CD4-positive, alpha-beta T cell treated with Interleukin-6 at 100 ng/mL for 8 hours (primary cell): ENCODE results near the gene IL2RG.

Source experiments
- DNase-seq: peaks from one replicate; pipeline ENCODE4 v3.0.0-alpha.2; 2020; ENCODE audit warnings: mixed read lengths, low spot score

IL2RG gene

GRCh38 chrX:71111141-71111843, at the start of gene IL2RG:
Gene IL2RG (minus strand): TSS chrX:71111577. CDS start chrX:71111539, 38 bp downstream.
- DNase-seq = peak; percentile 89

DNA sequence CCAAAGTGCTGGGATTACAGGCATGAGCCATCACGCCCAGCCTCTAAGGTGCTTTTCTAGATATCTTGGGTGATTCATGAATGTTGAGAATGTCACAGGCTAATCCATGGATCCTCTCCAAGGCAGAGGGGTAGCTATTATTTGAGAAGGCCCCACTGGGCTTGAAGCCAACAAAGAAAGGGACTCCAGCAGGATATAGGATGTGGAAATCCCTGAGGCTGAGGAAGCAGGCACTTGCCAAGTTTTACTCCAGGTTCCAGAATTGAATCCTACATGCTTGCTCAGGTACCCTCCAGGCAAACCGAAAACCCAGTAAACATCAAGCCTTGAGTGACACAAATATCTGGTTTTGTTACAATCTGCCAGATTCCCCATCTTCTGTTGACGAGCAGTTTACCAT, 49.1 kb upstream of the IL2RG start:
- no peak for DNase-seq

- DNase-seq = no peak
Measured at GRCh38 chrX:71159335-71159734, 48.0 kb upstream of the IL2RG start.

GRCh38 chrX:71158603-71159002, 47.2 kb upstream of the IL2RG start:
- DNase-seq = no peak

DNA sequence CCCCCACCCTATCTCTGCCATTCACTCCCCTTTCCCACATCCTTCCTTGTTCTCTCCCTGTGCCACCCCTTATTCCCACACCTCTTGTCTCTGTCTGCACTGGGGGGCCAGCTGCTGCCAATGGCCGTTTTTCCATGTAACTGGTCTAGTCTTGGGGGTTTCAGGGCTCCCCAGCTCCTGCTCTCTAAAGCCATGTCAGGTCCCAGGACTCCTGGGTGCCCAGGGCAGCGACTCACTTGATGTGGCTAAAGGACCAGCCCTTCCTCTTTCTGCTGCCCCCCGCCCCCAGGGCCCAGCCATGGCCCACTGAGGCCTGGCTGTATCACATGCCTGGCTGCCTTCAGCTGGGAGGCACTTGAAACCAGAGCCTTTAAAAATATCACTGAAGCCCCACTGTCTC, 43.3 kb upstream of the IL2RG start:
- no peak for DNase-seq

DNA sequence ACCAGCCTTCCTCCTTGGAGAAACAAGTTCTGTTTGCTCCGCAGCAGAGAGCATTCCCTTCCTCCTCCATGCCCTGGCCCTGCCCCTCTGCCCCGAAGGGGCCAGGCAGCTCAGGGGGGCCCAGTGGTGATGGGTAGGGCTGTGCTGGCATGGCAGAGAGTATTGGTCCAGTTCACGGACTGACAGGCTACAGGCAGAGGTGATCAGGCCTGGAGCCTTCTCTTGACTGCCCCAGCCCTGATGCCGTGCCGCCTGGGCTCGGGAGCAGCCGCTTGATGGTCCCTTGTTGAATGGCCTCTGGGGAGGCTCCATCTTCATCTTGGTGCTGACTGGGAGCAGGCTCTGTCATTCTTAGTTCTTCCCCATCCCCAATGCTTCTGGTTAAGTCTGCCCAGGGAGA, 42.8 kb upstream of the IL2RG start:
- DNase-seq = no peak

DNA sequence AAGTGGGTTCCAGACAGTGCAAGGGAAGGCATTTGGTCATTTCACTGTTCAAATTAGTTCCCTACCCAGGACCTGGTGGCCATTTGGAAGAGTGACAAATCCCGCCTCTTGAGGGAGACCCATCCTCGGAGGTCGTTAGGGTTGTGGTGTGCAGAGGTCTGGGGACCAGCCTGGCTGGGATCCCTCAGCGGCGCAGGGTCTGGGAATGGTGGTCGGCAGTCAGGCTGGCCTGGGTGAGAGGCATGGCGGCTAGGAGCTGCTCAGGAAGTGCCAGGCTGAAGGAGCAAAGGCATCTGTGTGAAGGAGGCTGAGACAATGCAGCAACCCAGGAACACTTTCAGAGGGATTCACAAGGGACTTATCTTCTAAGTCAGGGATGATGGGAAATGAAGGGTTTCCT, 40.0 kb upstream of the IL2RG start:
- DNase-seq = no peak

DNA sequence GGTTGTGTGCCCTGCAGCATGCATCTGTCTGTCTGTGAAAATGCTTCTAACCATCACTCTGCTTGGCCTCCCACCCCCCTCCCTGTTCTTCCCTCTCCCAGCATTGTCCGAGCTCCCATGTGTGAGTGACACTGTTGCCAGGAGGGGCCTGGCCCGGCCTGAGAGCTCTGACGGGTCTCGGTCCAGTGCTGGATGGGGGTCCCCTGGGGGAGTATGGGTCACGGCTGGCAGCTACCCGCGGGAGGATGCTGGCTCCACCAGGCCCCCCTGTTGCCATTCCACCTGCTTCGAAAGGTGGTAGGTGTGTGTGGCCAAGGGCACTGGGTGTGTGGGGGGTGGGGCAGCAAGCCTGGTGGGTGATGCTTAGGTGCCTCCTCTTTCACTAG, 36.9 kb upstream of the IL2RG start:
- DNase-seq = no peak

GRCh38 chrX:71147496-71148277, 36.3 kb upstream of the IL2RG start:
- DNase-seq = no peak

DNA sequence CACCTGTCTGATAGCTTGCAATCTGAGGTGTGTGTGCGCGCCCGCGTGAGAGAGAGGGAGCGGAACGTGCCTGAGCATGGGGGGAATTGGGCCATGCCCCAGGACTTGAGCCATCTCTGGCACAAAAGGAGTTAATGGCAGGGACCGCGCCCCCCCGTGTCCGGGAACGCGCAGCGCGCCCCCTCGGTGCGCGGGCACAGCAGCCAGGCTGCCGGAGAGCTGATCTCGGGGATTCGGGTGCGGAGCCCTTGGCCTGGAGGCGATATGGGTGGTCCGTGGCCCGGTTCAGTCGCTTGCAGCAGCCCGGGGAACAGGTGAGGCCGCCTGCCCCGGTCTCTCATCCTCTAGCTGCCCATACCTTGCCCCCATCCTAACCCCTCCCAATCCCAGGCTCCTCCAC, 33.3 kb upstream of the IL2RG start, which contains the start of gene NLGN3:
Gene NLGN3 (plus strand): TSS at position 191 of the 400 bp plus-strand sequence. CDS start 2,909 bp downstream, outside the sequence.
- no peak for DNase-seq

- DNase-seq = no peak
Measured at GRCh38 chrX:71143508-71143907, 32.1 kb upstream of the IL2RG start.

DNA sequence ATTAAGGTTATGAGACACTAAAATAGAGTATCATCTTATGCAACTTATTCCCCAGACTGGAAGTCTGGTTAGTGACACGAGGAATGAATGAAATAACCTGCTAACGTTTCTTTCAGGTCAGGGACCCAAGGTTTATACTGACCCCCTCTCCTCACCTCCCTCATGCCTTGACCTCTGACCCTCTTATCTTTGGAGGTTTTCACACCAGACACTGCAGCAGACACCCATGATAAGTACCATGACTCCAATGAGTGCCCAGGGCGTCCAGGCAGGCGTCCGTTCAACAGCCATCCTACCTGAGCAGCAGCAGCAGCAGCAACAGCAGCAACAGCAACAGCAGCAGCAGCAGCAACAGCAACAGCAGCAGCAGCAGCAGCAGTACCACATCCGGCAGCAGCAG, 29.1 kb upstream of the IL2RG start:
- DNase-seq = no peak

DNA sequence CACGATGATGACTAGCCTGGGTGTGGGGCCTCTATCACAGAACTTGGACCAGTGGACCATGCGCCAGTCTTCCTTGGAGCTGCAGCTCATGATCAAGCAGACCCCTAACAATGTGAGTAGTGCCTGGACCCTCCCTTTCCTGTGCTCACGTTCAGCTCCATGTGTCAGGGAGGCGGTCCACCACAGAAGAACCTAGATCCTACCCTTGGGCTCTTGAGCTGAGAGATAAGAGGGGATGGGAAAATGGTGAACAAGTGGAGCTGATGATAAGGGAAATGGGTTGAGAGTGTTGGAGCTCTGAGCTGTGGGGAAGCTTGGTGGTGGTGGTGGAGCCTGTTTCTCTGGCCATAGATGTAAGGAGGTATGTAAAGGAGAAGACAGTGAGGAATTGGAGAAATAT, 20.1 kb upstream of the IL2RG start:
- no peak for DNase-seq

DNA sequence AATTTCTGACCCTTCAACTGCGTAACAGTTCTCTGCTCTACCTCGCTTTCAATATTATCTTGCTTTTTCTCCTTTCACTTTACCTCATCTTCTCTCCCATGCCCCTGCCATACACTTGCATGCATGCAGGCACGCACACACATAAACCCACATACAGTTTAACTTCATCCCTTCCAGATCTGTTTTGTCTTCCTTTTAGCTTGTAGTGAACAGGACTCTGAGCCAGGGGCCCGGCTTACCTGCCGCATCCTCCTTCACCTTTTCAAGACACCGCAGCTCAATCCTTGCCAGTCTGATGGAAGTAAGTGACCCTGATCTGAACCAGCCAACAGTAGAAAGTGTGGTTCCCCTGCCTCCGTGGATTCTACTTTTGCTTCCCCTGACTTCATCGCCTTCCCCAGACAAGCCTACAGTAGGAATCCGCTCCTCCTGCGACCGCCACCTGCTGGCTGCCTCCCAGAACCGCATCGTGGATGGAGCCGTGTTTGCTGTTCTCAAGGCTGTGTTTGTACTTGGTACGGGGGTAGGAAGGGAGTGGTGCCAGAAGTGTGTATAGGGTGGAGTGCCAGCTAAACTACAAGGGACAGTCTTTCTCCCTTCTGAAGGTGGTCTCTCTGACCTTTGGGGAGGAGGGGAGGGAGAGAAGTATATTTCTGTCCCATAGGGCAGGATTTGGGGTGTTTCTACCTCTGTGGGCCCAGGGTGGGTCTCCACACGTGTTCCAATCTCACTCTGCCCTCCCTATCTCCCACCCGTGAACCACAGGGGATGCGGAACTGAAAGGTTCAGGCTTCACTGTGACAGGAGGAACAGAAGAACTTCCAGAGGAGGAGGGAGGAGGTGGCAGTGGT, 17.8 kb upstream of the IL2RG start:
- peak; percentile 74 for DNase-seq

GRCh38 chrX:71128166-71128833, 16.9 kb upstream of the IL2RG start:
- no peak for DNase-seq

DNA sequence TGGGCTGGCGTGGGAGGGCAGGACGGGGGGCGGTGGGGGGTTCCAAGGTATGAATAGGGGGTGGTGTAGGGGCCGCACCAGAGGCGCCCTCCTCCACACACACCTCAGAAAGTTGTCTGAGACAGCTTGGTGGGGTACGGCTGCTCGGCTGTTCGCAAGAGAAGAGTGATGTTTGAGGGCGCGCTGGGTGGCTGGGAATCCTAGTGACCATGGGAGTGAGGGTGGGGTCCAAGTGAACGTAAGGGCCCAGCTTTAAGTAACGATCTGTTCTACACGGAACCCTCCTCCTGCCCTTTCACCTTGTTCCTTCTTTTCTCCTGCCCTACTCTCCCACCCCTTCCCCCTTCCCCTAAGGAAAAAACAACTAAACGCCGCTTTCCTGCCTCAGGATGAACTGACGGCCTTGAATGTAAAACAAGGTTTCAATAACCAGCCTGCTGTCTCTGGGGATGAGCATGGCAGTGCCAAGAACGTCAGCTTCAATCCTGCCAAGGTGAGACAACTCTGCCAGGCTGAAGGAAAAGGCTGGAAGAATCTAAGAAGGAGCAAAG, 7.7 kb upstream of the IL2RG start:
- DNase-seq = no peak

DNA sequence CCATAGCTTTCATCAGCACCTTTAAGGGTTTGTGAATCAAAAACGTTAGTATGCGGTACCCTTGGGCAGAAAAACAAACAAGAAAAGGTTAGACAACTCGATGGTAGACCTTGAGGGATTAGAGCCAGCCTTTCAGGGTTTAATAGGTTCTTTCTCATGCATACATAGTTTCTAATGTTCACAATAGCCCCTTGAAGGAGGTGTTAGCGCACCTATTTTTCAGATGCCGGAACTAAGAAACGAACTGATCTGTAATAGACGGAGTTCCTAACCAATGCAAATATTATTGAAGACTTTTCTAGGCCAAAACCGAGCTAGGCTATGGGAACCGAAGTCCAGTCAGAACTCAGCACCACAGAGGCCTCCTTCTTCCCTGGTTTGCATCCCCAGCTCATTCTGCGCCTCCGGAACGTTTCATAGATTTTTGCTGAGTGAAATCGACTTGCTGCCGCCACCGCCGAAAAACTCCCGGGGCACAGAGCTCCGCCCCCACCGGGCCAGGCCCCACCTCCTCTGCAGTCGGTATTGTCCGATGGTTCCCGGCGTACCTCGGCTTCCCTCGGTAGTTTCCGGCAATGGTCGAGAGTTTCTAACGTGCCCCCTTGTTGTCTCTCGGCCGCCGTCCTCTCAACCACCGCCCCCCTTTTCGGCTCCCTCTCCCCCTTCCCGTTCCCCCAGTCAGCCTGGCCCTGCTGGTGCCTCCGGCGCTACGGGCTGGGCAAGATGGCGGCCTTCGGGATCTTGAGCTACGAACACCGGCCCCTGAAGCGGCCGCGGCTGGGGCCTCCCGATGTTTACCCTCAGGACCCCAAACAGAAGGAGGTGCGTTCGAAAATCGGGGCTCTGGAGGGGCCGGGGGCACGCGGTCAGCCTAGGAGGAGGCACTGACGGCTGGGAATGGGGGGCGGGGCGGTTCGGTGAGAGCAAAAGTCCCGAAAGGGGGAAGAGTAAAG, 6.9 kb upstream of the IL2RG start, which contains the start of gene MED12:
Gene MED12 (plus strand): TSS at position 565 of the 953 bp plus-strand sequence. CDS start 159 bp downstream, at position 724.
- peak; percentile 76 for DNase-seq

DNA sequence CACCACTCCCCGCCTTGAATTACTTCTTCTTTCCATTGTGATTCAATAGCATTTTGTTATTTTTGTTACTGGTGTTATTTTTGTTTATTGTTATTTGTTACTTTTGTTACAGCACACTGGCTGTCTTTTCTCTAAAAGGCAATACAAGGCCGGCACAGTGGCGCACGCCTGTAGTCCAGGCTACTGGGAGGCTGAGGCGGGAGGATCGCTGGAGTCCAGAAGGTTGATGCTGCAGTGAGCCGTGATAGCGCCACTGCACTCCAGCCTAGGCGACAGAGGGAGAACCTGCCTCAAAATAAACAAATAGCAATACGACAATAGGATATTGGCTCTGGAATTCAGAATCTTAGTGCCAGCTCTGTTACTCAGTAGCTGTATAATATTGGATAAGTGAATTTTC, 6.0 kb upstream of the IL2RG start:
- no peak for DNase-seq

DNA sequence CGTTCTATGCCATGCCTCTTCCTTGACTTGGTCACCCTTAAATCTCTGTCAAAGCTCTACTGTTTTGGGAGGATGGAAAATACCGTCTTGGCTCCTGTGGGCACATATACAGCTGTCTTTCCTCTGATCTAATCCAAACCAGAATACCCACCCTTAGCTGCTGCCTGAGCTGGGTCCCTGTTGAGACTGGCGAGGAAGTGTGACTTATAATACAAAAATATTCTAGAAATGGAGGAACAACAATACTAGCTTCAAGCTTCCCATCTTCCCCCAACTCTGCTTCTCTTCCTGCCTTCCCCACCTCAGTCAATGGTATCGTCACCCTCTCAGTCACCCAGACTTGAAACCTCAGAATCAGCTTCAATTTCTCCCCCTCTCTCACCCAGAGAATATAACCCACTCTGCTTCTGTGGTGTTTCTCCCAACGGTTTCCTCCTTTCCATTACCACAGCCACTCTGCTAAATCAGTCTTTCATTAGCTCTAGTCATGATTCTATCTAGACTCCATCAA, 599 bp upstream of the IL2RG start:
- DNase-seq = peak; percentile 40

DNA sequence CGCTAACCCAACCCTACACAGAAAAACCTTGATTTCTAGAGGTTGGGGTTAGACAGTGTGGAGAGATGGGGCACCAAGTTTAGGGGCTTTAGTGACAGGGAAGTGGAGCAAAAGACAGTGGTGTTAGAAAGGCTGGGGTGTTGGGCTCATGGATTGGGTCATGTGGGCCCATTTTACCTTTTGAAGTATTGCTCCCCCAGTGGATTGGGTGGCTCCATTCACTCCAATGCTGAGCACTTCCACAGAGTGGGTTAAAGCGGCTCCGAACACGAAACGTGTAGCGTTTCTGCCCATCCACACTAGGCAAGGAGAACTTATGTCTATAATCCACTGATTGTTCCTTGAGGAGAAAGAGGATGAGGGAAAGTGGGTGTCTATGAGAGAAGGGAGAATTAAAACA, 2.3 kb downstream of the IL2RG start:
- DNase-seq = no peak
